GM18858 (cell line): ENCODE results near the gene NUTM2E.
"Not testable (repeated sequence)": the region's sequence is repeated elsewhere in the genome, so short reads cannot be mapped to it uniquely, and the experiment has no call there.

Experiments
- ATAC-seq: cut with Tn5 transposase; IDR thresholded peaks from one replicate; pipeline ENCODE4 v1.9.1; 2021; ENCODE audit not compliant: unreplicated experiment

The NUTM2E gene, protein sequence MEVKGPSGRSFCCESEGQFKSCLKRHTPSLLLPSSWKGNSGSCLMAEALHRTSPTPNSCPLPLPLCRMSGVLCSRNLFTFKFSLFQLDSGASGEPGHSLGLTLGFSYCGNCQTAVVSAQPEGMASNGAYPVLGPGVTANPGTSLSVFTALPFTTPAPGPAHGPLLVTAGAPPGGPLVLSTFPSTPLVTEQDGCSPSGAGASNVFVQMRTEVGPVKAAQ (N-terminal part only)

GRCh38 chr10:79826496-79827215 lies at the start of gene NUTM2E:
TSS of gene NUTM2E (plus strand) at chr10:79826739. CDS start at chr10:79841741, 15,002 bp downstream.
- ATAC-seq: peak; percentile 88

- not testable (repeated sequence) for ATAC-seq
These were observed 48.5 kb upstream of the NUTM2E start for GRCh38 chr10:79777997-79778396.

GRCh38 chr10:79779310-79779938 lies 47.1 kb upstream of the NUTM2E start:
- peak; percentile 87 for ATAC-seq

DNA sequence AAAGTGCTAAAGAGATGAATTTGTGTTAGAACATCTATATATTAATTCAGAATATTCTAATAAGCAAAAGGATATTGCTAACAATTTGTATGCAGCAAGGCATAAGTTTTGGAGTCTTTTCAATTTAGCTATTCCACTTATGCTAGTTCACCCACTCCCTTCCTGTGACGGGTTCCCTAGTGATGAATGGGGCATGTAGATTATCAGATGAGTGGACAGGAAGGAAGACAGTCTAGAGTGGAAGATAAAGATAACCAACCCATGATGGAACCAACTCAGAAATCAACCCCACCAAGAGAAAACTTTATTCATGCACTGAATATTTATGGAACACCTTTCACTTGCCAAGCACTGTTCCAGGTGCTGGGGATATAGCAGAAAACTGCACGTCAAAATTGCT lies 46.5 kb upstream of the NUTM2E start:
- ATAC-seq: not testable (repeated sequence)

GRCh38 chr10:79781584-79781983 lies 45.0 kb upstream of the NUTM2E start:
- not testable (repeated sequence) for ATAC-seq

DNA sequence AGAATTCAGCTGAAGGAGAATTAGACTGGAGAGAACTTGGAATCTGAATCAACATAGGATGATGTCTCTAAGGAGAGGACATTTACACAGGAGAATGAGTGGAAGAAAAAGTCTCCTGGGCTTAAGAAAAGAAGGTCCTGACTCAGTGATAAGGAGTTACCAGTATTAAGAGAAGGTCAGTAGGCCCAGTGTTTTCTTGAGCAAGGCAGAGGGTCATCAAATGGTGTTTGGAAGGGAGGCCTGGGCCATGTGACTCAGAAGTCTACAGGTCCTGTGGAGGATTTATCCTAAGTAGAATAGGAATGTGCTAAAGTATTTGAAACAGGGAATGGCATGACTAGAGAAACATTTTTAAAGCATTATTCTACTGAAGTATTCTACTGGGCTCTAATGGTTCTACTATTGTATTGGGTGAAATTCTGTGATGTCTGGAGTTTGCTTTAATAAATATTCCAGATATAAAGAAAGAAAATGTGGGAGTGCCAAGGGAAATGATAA lies 39.0 kb upstream of the NUTM2E start:
- ATAC-seq: not testable (repeated sequence)

GRCh38 chr10:79789351-79789750 lies 37.2 kb upstream of the NUTM2E start:
- ATAC-seq: not testable (repeated sequence)

DNA sequence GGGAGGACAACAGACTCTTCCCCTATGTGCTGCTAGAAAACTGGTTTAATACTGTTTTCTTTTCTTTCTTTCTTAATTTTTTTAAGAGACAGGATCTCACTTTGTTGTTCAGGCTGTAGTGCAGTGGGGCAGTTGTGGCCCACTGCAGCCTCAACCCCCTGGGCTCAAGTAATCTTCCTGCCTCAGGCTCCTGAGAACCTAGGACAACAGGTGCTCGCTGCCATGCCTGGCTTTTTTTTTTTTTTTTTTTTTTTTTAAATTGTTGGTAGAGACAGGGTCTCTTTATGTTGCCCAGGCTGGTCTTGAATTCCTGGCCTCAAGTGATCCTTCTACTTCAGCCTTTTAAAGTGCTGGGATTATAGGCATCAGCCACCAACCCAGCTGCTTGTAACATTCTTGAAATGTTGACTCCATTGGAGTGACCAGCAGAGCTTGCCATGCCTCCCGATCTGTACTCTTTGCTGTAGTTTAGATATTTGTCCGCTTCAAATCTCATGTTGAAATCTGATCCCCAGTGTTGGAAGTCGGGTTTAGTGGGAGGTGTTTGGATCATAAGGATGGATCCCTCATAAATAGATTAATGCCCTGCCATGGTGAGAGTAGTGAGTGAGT lies 34.5 kb upstream of the NUTM2E start:
- not testable (repeated sequence) for ATAC-seq

GRCh38 chr10:79799337-79799736 lies 27.2 kb upstream of the NUTM2E start:
- peak; percentile 90 for ATAC-seq

- ATAC-seq: not testable (repeated sequence)
These were observed 20.7 kb upstream of the NUTM2E start for GRCh38 chr10:79805857-79806256.

DNA sequence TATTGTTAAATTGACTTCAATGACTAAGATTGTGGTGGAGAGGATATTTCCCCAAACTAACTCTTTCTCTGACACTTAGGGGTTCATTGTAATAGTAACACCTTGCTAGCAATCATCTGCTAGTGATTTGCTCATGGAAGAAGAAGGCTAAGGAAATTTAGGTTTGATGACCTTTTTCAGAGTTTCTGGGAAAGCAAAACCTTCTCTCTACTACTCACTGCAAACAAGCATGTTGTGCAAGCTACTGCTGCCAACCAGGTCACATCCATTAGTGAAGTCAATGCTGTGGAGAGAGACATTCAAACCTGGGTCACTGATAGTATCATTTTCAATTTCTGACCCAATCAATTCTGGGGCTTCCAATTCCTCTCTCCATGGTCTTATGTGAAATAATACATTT lies 14.6 kb upstream of the NUTM2E start:
- ATAC-seq: not testable (repeated sequence)

DNA sequence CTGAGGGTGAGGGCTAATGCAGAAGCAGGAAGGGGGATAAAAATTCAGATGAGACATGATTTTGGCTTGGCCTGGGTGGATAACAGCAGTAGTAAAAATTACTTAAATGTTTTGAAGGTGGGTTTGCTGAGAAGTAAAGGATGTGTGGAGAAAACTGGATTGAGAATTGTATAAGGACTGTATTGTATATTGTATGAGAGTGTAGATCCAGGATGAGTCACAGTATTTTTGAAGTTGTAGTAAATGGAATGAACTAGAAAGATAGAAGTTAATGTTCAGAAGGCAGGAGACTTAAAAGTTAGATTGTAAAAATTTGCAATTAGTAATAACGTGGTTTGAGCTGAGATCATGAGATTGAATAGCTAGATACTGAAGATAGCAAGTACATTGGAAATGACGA lies 10.2 kb upstream of the NUTM2E start:
- ATAC-seq: not testable (repeated sequence)

DNA sequence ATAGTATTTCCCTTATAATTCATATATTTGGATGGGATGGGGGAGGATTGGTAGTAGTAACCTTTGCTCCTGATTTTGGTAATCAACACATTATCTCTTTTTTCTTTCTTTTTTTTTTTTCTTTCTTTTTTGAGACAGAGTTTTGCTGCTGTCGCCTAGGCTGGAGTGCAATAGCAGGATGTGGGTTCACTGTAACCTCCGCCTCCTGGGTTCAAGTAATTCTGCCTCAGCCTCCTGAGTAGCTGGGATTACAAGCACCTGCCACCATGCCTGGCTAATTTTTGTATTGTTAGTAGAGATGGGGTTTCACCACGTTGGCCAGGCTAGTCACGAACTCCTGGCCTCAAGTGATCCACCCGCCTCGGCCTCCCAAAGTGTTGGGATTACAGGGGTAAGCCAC lies 3.2 kb upstream of the NUTM2E start:
- not testable (repeated sequence) for ATAC-seq

DNA sequence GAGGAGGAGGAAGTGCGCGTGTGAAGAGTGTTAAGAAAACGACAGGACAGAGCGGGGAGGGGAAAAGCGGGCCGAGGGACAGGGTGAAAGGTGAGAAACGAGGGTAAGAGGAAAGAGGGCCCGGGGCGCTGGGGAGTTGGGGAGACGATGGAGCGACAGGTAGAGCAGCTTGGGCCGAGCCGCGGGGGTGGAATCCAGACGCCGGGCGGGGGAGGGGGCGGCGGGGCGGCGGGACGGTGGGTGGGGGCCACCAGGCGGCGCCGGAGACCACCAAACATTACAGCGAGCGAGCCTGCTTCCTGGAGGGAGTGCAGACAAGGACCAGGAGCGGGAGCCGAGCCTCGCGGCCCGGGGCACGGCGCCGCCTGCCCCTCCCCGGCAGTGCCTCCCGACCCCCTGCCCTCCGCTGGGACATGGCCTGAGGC lies 940 bp upstream of the NUTM2E start:
- peak; percentile 5 for ATAC-seq

- not testable (repeated sequence) for ATAC-seq
These were observed 426 bp upstream of the NUTM2E start for GRCh38 chr10:79826131-79826495.

DNA sequence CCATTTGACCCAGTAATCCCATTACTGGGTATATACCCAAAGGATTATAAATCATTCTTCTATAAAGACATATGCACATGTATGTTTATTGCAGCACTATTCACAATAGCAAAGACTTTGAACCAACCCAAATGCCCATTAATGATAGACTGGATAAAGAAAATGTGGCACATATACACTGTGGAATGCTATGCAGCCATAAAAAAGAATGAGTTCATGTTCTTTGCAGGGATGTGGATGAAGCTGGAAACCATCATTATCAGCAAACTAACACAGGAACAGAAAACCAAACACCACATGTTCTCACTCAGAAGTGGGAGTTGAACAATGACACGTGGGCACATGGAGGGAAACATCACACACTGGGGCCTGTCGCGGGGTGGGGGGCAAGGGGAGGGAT lies 7.3 kb downstream of the NUTM2E start:
- ATAC-seq: not testable (repeated sequence)

DNA sequence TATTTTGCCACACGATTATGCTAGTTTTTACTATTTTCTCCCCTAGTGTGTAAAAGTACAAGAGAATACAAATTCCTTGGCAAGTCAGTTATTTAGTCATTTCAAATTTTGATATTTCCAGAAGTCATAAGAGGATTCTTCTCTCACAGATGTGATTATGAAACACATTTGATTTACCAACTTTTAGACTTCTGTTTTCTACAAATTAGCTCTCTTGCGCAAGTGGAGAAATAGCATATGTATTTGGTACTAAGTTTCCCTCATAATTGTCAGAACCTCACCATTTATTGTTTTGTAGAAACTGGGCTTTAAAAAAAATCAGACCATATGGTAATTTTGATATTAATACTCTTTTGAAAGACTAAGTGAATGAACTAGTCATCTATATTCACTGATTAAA lies 9.4 kb downstream of the NUTM2E start:
- ATAC-seq: not testable (repeated sequence)

- ATAC-seq: not testable (repeated sequence)
These were observed 10.4 kb downstream of the NUTM2E start for GRCh38 chr10:79836891-79837290.

DNA sequence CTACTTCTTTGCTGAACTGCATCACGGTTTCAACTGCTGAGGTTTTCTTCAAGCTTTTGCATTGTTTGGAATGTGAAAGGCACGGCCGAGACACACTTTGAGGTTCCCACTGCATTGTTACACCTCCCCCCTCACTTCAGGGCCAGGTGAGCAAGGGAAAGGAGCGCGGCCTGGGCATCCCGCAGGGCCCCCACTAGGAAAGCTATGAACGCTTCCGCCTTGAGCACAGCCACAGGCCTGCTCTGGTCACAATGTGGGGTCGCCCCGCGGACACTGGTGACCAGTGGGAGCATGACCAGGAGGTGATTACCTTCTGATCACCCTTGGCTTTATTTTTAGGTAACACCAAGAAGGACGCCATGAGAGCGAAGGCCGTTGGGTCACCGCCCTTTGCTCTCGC lies 11.9 kb downstream of the NUTM2E start:
- ATAC-seq: not testable (repeated sequence)

DNA sequence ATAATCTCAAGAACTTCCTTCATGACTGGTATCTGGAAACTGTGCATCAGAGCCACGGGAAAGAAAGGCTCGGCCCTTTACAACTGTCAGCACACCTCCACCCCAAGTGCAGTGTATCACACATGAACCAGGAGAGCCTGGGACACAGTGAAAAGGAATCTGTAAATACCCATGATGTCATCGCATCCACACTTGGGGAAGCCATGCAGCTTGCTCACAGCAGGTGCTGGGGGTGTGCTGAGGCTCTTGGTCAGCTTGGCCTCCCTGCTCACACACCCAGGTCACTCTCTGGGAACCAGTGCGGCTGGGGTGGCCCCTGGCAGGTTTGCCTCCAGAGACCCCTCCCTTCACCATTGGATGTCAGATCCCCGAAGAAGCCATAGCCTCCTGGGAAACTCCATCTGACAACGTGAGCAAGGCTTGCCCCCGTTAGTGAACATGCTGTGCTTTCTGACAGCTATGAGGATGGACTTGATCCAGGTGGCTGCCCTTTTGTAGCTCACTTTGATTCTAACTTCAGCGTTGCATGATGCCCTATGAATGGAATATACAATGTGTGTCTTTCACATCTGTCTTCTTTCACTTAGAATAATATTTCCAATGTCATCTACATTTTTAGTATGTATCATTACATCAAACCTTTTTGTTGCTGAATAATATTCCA lies 26.8 kb downstream of the NUTM2E start:
- ATAC-seq: not testable (repeated sequence)

GRCh38 chr10:79862269-79862668 lies 35.7 kb downstream of the NUTM2E start:
- not testable (repeated sequence) for ATAC-seq
